GM12878 (cell line): ENCODE data around the gene ECPAS.

Source experiments
- CBFB ChIP-seq: IDR thresholded peaks from 2 replicates; pipeline ENCODE4 v1.6.1; 2016; ENCODE audit warnings: antibody characterized with exemption, low read depth
- CHD4 ChIP-seq: fragments of 200-600 bp; sonication (generic); IDR thresholded peaks from 2 replicates; pipeline ENCODE4 v1.6.1; 2016; ENCODE audit warnings: mild to moderate bottlenecking
- EZH2 ChIP-seq: IDR thresholded peaks from 2 replicates; pipeline ENCODE4 v1.6.1; 2012; ENCODE audit warnings: low read depth, mild to moderate bottlenecking, control low read depth, inconsistent platforms, low read length, borderline replicate concordance; ENCODE audit not compliant: control insufficient read depth
- FOXK2 ChIP-seq: fragments of 450-650 bp; IDR thresholded peaks from 2 replicates; pipeline ENCODE4 v1.6.1; 2017; ENCODE audit warnings: mild to moderate bottlenecking, moderate library complexity
- NR2C1 ChIP-seq: fragments of 450-650 bp; IDR thresholded peaks from 2 replicates; pipeline ENCODE4 v1.6.1; 2017; ENCODE audit warnings: antibody characterized with exemption, mild to moderate bottlenecking, moderate library complexity
- POLR2AphosphoS5 ChIP-seq: IDR thresholded peaks from 2 replicates; pipeline ENCODE4 v1.6.1; 2011; ENCODE audit warnings: mild to moderate bottlenecking, low read length, inconsistent platforms
- TF ChIP-seq, protein P1 (sequence below), 3 experiments: IDR thresholded peaks in 2 of 3; conservative IDR thresholded peaks in 1 of 3; 2 replicates each; pipeline ENCODE4 v1.5.1; 2011; ENCODE audit warnings: low read depth in 3 of 3, low read length in 3 of 3, mild to moderate bottlenecking in 3 of 3, control low read depth in 2 of 3, moderate library complexity in 2 of 3, inconsistent platforms in 1 of 3, mixed read lengths in 1 of 3; ENCODE audit not compliant: control insufficient read depth in 2 of 3, insufficient read depth in 1 of 3; ENCODE audit errors: extremely low read depth in 1 of 3
- TF ChIP-seq, protein P2 (sequence below): IDR thresholded peaks from 2 replicates; pipeline ENCODE4 v1.6.1; 2011; ENCODE audit warnings: low read depth, mild to moderate bottlenecking, low read length, moderate library complexity, borderline replicate concordance; ENCODE audit errors: extremely low read depth

DNA sequence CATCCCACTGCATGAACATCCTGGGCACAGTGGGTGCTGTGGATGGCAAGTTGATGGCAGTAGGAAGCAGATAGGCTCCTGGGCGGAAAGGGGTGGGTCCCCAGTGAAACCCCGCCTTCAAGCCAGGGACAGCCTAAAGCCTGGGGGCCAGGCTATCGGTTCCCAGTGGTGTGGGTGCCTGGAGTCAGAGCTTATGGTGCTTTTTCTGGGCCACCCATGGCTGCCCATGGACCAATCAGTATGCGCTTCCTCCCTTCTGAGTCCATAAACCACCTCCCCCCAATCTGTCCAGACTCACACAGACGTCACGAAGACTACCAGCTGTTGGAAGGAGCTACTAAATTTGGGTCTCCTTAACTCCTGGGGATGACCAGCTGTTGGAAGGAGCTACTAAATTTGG lies 17.5 kb upstream of the ECPAS start:
- TF ChIP-seq POLR2AphosphoS5: no peak
- no peak for TF ChIP-seq CHD4
- no peak for TF ChIP-seq FOXK2
- no peak for TF ChIP-seq NR2C1
- TF ChIP-seq, protein P1, sequence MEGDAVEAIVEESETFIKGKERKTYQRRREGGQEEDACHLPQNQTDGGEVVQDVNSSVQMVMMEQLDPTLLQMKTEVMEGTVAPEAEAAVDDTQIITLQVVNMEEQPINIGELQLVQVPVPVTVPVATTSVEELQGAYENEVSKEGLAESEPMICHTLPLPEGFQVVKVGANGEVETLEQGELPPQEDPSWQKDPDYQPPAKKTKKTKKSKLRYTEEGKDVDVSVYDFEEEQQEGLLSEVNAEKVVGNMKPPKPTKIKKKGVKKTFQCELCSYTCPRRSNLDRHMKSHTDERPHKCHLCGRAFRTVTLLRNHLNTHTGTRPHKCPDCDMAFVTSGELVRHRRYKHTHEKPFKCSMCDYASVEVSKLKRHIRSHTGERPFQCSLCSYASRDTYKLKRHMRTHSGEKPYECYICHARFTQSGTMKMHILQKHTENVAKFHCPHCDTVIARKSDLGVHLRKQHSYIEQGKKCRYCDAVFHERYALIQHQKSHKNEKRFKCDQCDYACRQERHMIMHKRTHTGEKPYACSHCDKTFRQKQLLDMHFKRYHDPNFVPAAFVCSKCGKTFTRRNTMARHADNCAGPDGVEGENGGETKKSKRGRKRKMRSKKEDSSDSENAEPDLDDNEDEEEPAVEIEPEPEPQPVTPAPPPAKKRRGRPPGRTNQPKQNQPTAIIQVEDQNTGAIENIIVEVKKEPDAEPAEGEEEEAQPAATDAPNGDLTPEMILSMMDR (IDR thresholded peaks at IDR 0.05 in 2 of 3, conservative IDR thresholded peaks at IDR 0.05 in 1 of 3; ENCODE audit: control insufficient read depth in 2 of 3, extremely low read depth in 1 of 3, insufficient read depth in 1 of 3, low read depth in 3 of 3, low read length in 3 of 3): no peak
- no peak for TF ChIP-seq CBFB
- no peak for TF ChIP-seq EZH2
- TF ChIP-seq, protein P2, sequence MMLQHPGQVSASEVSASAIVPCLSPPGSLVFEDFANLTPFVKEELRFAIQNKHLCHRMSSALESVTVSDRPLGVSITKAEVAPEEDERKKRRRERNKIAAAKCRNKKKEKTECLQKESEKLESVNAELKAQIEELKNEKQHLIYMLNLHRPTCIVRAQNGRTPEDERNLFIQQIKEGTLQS: no peak
